Eye (tissue), 1 donor: ENCODE results near the gene METTL21C.

Experiments
- DNase-seq: peaks from one replicate; pipeline ENCODE4 v3.0.0-alpha.2; 2015

The METTL21C gene

GRCh38 chr13:102657630-102658029 is 37.2 kb downstream of the METTL21C start:
- DNase-seq, result no peak

DNA sequence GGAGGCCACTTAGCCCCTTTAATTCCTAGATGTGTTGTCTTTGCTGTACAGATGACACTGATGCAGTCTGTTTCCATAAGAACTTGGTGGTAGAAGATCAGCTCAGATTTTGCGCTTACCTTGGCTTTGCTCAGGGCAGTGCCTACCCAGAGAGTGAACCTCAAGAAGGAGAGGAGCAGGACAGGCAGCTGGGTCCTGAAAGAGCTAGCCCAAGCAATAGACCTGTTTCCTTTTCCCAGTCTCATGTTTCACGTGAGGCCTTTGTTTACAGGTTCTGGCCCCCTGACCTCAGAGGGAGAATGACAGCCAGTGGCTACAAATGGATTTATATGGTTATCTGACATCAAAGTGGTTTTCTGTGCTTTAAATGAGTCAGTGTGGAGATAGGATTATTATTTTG is 40.1 kb downstream of the METTL21C start:
- DNase-seq, result no peak

GRCh38 chr13:102651892-102652291 is 43.0 kb downstream of the METTL21C start:
- DNase-seq, result no peak

DNA sequence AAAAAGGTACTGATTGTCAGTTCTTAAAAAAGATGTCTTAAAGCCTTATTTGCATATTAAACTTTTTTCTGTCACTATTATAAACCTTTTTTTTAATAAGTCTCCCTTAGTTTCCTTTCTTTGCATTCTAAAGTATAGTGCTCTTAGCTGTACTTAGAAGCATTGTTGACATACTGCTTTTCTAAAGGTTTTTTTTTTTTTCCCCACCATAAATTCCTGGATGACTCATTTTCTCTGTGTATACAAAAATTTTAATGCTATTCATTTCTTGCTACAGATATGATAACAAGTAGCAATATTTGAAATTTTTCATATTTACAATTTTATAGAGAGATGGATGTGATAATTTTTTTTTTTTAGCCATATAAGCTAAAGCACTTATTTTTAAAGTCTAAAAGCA is 43.5 kb downstream of the METTL21C start:
- no peak for DNase-seq

DNA sequence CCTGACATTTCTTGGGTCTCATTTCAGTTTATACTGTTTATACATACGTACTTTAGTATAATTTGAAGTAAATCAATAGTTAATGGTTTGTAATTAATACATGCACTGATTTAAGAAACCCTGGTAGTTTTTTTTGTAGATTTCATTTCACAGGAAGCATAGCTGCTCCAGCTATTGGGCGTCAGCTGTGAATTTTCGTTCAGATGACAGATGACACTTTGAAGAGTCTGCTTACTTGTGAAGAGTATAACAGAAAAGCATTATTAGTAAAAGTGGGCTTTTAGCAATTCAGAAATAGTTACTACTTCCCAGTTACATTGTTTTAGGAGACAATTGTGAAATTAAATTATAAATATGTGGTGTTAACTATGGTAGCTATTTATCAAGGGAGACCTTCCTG is 44.4 kb downstream of the METTL21C start:
- DNase-seq, result no peak

DNA sequence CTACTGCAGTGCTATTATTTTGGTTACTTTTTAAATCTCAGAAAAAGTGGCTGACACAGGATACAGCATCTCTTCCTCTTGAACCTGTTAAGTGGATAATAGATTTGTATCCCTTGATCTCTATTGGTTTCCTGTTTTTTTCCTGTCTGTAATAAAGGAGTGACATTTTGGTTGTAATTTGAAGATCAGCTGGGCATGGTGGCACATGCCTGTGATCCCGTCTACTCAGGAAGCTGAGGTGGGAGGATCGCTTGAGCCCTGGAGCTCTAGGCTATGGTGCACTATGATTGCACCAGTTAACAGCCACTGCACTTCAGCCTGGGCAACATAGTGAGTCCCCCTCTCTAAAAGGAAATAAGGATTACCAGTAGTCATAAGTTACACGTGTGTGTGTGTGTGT is 46.8 kb downstream of the METTL21C start:
- DNase-seq, result no peak

DNA sequence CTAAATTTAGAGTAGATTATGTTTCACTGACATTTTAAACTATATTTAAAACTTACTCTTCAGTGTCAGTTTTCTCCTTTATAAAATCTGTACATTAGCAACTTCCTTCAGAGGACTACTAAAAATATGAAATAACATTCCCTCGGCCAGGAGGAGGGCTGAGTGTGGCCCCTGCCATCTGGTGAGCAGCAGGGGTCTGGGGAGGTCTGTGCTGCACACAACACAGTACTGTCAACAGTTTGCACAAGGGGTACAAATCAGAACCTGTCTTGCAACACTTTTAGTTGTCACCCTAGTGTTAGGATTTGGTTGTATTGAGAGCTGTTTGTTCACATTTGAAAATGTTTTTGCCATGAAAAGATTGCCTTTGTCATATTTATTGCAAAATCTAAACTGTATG is 49.1 kb downstream of the METTL21C start:
- DNase-seq, result no peak

DNA sequence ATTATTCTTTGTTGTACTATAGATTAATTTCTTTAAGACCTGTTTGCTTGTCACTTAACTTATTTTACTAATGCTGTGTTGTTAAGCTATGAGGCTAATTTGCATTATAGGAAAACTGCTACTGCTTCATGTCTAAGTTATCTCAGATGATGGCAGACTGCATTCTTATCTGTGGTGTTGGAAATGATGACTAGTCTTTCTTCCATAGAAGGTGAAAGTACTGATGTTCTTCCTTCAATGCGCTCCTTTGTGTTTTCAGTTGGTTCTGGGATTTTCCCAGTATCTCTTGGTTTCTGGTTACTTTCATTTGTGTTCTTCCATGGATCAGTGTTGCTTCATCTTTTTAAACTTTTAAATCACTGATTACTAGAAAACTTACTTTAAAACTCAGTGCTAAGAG is 51.2 kb downstream of the METTL21C start:
- no peak for DNase-seq

GRCh38 chr13:102642475-102642874 is 52.4 kb downstream of the METTL21C start:
- DNase-seq, result no peak

DNA sequence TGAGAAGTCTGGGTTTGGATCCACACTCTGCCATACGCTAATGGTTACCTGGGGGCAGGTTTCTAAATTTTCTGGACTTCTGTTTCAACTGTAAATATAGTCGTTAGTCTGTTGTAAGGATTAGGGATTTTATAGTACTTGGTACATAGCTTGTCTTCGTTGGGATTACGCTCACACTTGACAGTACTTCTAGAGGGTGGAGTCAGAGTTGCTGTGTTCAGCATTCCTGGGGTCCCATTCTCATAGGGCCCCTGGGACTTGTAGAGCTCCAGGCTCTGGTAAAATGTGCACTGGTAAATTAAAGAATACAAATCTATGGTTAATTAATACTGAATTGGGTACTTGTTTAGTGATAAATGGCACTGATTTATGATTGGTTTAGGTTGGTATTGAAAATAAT is 52.8 kb downstream of the METTL21C start:
- no peak for DNase-seq

DNA sequence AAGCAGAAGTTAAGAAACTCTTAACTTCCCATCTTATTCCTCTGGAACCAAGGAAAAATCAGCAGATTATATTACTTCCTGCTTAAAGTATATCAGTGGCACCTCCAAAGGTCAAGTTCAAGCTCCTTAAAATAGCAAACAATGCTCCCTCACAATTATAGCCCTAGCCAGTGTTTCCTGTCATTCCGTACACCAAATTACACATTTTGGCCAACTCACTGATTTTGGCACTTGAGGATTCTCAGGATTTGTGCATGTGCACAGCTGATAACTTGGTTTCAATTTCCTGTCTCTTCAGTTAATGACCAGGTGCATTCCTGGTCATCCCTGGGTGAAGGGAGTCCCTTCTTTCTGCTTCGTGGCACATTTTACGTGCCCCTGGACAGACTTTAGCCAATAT is 56.1 kb downstream of the METTL21C start:
- DNase-seq, result no peak
